HG03196 (cell line): ENCODE data around the gene CLEC9A.

Experiments
- ATAC-seq: cut with Tn5 transposase; IDR thresholded peaks from one replicate; pipeline ENCODE4 v1.9.1; 2021; ENCODE audit not compliant: unreplicated experiment

CLEC9A gene

DNA sequence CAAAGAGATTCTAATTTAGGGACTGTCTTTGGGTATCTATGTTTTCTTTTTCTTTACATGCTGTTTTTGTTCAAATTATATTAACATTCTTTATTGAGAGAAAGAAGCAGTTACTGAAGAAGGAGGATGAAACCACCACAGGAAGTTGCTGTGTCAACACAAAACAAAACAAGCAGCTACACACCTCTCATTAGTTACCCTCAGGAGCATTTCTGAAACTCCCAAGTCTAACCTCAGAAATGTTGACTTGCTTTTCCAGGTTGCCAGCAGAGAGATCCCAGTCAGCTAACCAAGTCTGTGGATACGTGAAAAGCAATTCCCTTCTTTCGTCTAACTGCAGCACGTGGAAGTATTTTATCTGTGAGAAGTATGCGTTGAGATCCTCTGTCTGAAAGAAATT, 34.8 kb downstream of the CLEC9A start:
- no peak for ATAC-seq

DNA sequence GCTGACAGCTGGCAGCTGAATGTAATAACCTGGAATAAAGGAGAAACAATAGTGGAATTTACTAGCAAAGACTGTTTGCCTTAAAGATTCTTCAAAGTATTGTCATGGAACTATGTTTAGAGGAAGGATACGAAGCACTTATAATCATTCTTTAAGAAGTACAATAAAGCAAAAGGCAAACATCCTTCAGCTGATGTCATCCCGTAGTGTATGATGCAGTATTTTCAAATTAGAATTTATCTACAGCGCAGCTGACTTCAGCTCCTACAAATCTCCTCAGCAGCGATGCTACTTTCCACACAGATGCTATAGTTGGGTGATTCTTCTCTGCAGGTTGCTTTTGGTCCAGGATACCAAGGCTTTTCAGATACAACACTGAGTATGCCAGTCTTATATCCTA, 36.8 kb downstream of the CLEC9A start:
- ATAC-seq = no peak

- ATAC-seq = no peak
Measured at GRCh38 chr12:10067942-10068341, 37.5 kb downstream of the CLEC9A start.

- no peak for ATAC-seq
Measured at GRCh38 chr12:10068644-10069043, 38.2 kb downstream of the CLEC9A start.

GRCh38 chr12:10069099-10069498, 38.6 kb downstream of the CLEC9A start:
- no peak for ATAC-seq

- ATAC-seq = no peak
Measured at GRCh38 chr12:10069976-10070375, 39.5 kb downstream of the CLEC9A start.

GRCh38 chr12:10070380-10070779, 39.9 kb downstream of the CLEC9A start:
- no peak for ATAC-seq

GRCh38 chr12:10072131-10072530, 41.6 kb downstream of the CLEC9A start:
- ATAC-seq = no peak

GRCh38 chr12:10073261-10073660, 42.8 kb downstream of the CLEC9A start:
- no peak for ATAC-seq

GRCh38 chr12:10075451-10075850, 45.0 kb downstream of the CLEC9A start:
- ATAC-seq = no peak

DNA sequence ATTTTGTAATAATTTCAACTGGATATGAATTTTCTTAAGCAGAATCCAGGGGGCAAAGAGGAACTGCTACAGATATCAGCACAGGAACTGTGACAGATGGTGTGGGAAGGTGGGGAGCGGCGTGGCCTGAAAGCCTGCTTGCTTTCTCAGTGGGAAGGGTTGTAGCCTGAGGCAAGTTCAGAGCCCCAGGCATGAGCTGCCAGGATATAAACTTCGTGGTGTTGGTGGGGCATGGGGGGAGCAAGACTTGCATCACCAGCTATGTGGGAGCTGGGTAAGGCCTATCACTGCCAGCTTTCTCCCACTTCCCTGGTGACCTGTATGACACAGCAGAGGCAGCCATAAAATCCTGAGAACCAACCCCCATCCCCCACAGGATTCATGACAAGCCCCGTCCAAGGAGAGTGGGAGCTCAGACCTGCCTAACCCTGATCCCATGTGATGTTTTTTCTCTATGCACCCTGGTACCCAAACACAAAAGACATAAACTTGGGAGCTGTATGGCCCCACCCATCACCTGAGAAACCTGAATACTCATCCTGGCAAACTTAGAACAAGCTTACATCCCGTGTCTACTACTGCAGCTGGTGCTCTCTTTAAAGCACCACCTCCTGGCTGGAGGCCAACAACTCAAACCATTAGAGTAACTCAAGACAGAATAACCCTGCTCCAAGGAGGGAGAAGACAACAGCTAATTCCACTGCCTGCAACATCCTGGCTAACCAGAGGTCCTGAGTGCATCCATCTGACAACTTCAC, 51.8 kb downstream of the CLEC9A start:
- no peak for ATAC-seq

GRCh38 chr12:10084733-10085132, 54.3 kb downstream of the CLEC9A start:
- ATAC-seq = no peak

DNA sequence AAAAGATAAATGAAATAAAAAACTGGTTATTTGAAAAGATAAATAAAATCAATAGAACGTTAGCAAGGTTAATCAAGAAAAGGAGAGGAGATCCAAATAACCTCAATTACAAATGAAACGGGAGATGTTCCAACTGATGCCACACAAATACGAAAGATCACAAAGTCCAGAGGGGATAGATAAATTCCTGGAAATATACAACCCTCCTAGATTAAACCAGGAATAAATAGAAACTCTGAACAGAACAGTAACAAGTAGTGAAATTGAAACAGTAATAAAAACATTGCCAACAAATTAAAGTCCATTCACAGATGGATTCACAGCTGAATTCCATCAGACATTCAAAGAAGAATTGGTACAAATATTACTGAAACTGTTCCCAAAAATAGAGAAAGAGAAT, 55.9 kb downstream of the CLEC9A start:
- no peak for ATAC-seq

DNA sequence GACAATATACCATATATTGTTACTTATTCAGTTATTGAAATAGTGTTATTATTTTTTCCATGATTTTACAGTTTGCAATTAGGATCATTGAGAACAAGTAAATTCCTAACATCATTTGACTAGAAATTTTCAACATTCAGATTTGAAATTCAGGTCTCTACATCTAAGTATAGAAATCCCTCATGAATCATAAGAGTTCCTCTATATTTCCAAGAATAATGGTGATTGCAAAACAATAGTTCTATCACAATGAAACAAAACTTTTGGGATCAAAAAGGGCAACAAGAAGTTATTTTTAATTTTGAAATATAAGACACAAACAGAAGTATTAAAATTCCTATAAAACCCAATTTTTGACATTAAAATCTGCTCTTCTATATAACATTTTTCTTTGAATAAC, 57.5 kb downstream of the CLEC9A start:
- ATAC-seq = no peak

DNA sequence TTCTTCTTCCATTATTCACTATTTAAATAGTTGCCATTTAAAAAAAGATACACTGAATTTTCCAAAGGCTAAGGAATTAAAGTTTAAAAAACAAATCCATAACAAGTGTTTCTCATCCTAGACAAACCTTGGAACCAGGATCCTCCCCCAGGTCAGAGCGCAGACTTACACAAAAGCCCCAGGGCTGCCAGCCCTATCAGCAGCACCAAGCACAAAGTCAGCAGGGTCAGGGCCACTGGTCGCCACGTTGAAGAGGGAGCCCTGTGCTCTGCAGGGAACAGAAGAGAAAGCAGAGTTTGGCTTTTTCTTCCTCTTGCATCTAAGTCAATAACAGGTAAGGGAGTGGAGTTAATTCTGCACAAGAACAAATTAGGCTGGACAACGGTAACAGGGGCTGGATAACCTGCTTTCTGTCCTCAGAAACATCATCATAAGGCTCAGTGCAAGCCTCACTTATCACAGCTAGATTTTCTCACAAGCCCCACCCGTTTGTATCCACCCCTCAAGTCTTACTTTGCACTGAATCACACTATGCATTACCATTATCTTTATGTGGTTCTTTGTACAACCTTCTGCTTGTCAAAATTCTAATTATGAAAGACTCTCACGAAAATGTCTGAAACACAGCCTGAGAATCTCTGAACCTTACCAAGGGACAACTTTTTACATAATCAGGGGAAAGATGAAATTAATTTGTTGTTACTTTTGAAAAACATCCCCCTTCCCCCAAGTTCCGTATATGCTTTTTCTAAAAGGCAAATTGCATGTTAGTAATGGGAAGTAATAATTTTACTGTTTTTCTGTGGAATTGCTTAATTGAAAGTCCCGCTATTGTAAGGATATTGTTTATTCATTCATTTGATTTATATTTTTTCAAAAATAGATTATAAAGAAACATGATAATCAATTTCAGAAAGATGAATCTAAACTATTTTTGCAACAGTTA, 58.7 kb downstream of the CLEC9A start:
- no peak for ATAC-seq

GRCh38 chr12:10094646-10095395, 64.3 kb downstream of the CLEC9A start:
- ATAC-seq = no peak

DNA sequence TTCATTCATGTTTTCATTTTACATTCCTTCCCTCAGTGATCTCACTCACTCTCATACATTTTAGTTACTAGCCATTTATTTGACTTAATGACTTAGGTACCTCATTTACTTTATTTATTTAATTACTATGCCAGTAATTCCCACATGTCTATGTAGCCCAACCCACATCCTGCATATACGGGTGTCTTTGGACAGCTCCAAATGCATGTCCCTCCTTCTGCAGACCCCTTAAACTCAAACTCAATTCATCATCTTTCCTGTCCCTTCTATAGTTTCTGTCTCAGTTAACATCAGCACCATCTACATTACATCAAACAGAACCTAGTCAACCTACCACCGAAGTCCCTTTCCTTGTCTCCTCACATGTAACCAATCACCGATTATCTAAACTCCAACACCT, 65.5 kb downstream of the CLEC9A start:
- no peak for ATAC-seq

- ATAC-seq = no peak
Measured at GRCh38 chr12:10097521-10097920, 67.0 kb downstream of the CLEC9A start.

- ATAC-seq = no peak
Measured at GRCh38 chr12:10098791-10099190, 68.3 kb downstream of the CLEC9A start, which contains the start of gene CLEC1A. CLEC1A (minus strand) TSS chr12:10098985; CDS start chr12:10098922, 63 bp downstream.

DNA sequence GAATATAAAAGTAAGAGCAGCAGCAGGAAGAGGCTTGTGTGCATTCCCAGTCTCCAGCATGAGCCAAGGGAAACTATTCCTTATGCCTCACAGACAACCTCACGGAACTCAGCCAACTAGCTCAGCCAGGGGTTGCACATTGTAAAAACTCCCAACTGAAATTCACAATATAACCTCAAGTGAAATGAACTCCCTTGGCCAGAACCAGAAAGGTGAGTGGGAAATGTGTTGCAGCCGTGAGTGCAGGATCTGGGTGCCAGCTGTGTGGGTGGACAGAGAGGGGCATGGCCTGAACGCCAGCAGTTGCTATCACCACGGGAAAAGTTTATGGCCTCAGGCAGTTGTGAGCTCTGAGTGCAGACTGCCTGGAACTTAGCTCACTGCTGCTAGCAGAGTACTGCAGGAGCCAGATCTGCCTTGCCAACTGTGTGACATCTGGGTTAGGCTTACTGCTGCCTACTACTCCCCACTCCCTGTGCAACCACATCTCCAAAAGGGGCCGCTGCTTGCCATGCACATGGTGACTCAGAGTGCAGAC, 70.6 kb downstream of the CLEC9A start:
- ATAC-seq = no peak

DNA sequence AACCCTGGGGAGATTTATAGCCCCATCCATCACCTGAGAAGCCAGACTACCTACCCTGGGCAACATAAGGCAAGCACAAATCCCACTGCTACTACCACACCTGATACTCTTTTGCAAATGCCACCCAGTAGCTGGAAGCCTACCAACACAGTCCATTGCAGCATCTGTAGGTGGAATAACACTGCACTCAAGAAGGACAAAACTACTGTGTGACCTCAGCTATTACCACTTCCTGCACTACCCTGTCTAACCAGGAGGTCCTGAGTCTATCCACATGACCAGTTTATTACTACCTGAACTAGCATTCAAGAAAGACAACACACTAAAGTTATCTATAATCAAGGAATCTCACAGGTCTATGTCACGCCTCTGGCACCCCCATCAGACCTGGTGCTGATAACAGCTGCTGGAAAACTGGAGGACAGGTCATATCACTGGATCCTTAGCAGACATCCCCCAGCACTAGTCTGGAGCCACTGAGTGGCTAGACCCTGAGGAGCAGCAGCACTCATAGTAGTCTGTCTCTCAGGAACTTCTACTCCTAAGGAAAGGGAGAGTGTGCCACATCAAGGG, 71.3 kb downstream of the CLEC9A start:
- no peak for ATAC-seq
